Vagina (tissue), 2 donors: ENCODE measurements around the gene LRRC56. TPM values are rescaled to one million over a fixed set of nuclear protein-coding genes. Genes with fewer than 3 reads are reported as not detected.

Experiments
- DNase-seq, 2 donors: peaks; one replicate each; pipeline ENCODE4 v3.0.0-alpha.2; 2017; ENCODE audit errors: extremely low spot score in 2 of 2
- H3K27ac ChIP-seq: fragments of 200-600 bp; sonication (generic); one replicate; pipeline ENCODE4 v1.5.1; 2019
- H3K27me3 ChIP-seq: fragments of 200-600 bp; sonication (generic); one replicate; pipeline ENCODE4 v1.5.1; 2019
- H3K36me3 ChIP-seq, 2 donors: fragments of 200-600 bp; sonication (generic); one replicate each; pipeline ENCODE4 v1.5.1; 2017 to 2019
- H3K4me1 ChIP-seq: fragments of 200-600 bp; sonication (generic); one replicate; pipeline ENCODE4 v1.5.1; 2019
- H3K4me3 ChIP-seq, 2 donors: fragments of 200-600 bp; sonication (generic); 1 replicate in 1 of 2; 2 replicates in 1 of 2; pipeline ENCODE4 v1.5.1; 2016 to 2019
- H3K9me3 ChIP-seq: fragments of 200-600 bp; sonication (generic); one replicate; pipeline ENCODE4 v1.5.1; 2019
- POLR2A ChIP-seq, 2 donors: fragments of 450-650 bp; IDR thresholded peaks; one replicate each; pipeline ENCODE4 v1.6.1; 2017; ENCODE audit warnings: antibody characterized with exemption in 2 of 2, mild to moderate bottlenecking in 2 of 2, moderate library complexity in 2 of 2
- POLR2AphosphoS5 ChIP-seq, 2 donors: sonication (generic); formaldehyde crosslinking; IDR thresholded peaks; one replicate each; pipeline ENCODE4 v1.9.0; 2017; ENCODE audit warnings: antibody characterized with exemption in 2 of 2, mild to moderate bottlenecking in 2 of 2, low read depth in 1 of 2; ENCODE audit not compliant: insufficient read depth in 1 of 2
- intact Hi-C: fragments of 100-400 bp; cut with DNase I; formaldehyde crosslinking; loops from one replicate; pipeline ENCODE4 v1.15.1; 2023
- total RNA-seq: library from RNA; depleted of rRNA; stranded (reverse); fragments of >200 nt; gene quantifications from one replicate; pipeline ENCODE4 v1.2.3, GENCODE V29; 2016
- TF ChIP-seq, protein P1 (sequence below), 3 experiments: fragments of 450-650 bp in 2 of 3; fragments of 200-600 bp in 1 of 3; sonication (generic) in 1 of 3; IDR thresholded peaks; one replicate each; pipeline ENCODE4 v1.5.1; 2017 to 2019; ENCODE audit warnings: antibody characterized with exemption in 3 of 3, mild to moderate bottlenecking in 2 of 3, moderate library complexity in 2 of 3

LRRC56 gene
- total RNA-seq, 1 donor from 2014 or later: 0.49 TPM

DNA sequence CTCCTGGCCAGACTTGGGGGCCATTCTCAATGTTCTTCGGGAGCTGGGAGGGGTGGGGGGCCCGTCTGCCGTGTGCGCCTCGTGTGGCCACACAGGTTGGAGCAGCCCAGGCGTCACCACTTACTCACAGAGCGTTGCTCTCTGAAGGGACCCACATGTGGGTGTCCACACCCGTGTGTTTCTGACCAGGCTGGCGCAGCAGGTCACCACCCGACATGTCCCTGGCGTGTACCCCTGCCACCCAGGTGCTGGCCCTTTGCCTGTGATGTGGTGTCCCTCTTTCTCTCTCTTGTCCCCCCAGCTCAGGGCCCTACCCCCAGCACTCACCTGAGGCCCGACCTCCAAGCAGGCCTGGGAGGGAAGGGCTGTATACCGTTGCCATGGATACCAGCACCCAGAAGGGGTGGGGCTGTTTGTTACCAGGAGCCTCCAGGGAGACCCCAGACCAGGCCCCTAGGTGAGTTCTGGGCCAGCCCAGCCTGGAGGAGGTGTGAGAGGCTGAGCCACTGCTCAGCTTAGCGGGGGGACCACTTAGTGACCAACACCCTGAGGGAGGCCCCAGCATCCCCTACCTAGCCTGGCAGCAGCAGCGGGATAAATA is 21.8 kb downstream of the LRRC56 start:
- no peak overlapping the region for H3K27ac ChIP-seq
- intact Hi-C loops: loop anchor here (10.0 kb wide), 1 partner anchor 166 kb away; no protein-coding TSS in a partner anchor
- H3K4me3 ChIP-seq: no peak overlapping the region
- peaks cover 38% of the 10 kb centered on the region for H3K4me1 ChIP-seq
- no peak for DNase-seq
- H3K36me3 ChIP-seq: no peaks in the 10 kb centered on the region
- H3K9me3 ChIP-seq: no peaks in the 10 kb centered on the region
- peaks cover 12% of the 10 kb centered on the region for H3K27me3 ChIP-seq
- TF ChIP-seq, protein P1, sequence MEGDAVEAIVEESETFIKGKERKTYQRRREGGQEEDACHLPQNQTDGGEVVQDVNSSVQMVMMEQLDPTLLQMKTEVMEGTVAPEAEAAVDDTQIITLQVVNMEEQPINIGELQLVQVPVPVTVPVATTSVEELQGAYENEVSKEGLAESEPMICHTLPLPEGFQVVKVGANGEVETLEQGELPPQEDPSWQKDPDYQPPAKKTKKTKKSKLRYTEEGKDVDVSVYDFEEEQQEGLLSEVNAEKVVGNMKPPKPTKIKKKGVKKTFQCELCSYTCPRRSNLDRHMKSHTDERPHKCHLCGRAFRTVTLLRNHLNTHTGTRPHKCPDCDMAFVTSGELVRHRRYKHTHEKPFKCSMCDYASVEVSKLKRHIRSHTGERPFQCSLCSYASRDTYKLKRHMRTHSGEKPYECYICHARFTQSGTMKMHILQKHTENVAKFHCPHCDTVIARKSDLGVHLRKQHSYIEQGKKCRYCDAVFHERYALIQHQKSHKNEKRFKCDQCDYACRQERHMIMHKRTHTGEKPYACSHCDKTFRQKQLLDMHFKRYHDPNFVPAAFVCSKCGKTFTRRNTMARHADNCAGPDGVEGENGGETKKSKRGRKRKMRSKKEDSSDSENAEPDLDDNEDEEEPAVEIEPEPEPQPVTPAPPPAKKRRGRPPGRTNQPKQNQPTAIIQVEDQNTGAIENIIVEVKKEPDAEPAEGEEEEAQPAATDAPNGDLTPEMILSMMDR (IDR thresholded peaks at IDR 0.05): no peak
- TF ChIP-seq POLR2A (IDR thresholded peaks at IDR 0.05) (no peak), POLR2AphosphoS5 (IDR thresholded peaks at IDR 0.05; ENCODE audit: insufficient read depth in 1 of 2, low read depth in 1 of 2) (no peak)

DNA sequence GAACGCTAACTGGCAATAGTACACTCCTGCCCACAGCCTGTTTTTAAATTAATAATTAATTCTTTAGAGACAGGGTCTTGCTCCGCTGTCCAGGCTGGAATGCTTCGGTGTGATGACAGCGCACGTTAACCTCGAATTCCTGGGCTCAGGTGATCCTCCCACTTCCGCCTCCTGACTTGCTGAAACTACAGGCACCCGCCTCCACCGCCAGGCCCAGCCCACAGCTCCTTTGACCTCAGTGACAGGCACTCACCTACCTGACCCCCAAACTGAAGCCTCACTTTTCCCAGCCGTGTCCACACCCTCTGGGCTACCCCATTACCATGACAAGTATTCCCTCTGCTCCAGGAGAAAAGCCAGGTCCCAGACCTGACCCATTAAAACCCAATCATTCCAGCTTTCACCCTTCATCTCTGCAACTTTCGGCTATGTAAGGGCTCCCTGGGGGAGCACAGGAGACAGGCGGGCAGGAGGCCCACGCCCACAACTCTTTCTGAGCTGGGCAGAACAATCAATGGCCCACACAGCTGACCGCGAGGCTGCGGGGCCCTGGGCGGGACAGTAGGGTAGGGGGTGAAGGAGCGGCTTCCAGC is 22.5 kb downstream of the LRRC56 start:
- H3K9me3 ChIP-seq: no peaks in the 10 kb centered on the region
- peaks cover 31% of the 10 kb centered on the region for H3K4me1 ChIP-seq
- peaks cover 6% of the 10 kb centered on the region for H3K27me3 ChIP-seq
- DNase-seq: no peak
- H3K4me3 ChIP-seq: peak overlapping the region; percentile 61 to 90
- TF ChIP-seq POLR2AphosphoS5 (IDR thresholded peaks at IDR 0.05; ENCODE audit: insufficient read depth in 1 of 2, low read depth in 1 of 2) (no peak), POLR2A (IDR thresholded peaks at IDR 0.05) (no peak)
- TF ChIP-seq, protein P1 (IDR thresholded peaks at IDR 0.05): no peak
- H3K36me3 ChIP-seq: no peaks in the 10 kb centered on the region
- intact Hi-C loops: loop anchor here (10.0 kb wide), 1 partner anchor 165 kb away; no protein-coding TSS in a partner anchor
- H3K27ac ChIP-seq: peak overlapping the region; percentile 47

DNA sequence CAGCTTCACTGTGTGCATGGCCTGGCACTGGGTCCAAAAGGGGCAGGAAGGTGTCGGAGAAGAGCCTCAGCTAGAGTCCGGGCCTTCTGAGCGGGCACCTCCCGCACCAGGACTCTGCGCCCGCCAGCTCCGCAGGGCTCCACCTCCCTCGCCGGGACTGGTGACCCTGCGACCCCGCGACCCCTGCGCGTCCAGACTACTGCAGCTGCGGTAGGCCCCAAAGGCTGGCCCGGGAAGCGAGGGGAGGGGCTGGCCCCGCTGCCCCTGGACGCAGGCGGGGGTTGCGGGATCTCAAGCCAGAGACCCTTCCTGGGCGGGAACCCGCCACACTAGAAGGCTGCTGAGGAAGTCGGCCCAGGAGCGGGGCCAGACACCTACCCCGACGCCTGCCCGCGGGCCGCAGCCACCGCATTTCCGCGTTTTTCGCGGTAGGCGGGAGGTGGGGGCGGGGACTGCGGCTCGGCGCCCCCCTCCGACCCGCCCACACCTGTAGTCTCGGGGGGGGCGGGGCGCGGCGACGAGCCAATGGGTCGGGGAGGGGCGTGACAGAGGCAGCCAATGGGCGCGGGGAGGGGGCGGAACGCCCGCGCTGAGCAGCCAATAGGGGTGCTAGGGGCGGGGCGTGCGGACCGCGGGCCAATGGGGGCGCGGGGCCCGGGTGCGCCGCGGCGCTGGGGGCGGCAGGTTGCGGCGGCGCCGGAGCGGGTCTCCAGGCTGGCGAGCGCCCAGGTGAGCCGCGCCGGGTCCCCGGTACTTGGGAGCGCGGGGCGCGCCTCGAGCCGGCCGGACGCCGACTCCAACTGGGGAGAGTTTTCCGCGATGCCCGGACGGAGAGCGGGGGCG is 23.2 kb downstream of the LRRC56 start, which contains the start of the genes LMNTD2 and RASSF7:
Gene LMNTD2, minus strand, starts transcription at position 434 of the 843 bp plus-strand sequence. Its CDS starts 22 bp downstream, at position 412.
Gene RASSF7, plus strand, starts transcription at position 666 of the 843 bp plus-strand sequence. CDS start 799 bp downstream, outside the sequence.
- peak within 1 kb of the TSS; percentile 61 to 90 for H3K4me3 ChIP-seq
- H3K9me3 ChIP-seq: no peaks in the 10 kb centered on the region
- DNase-seq: no peak
- H3K4me1 ChIP-seq: peaks cover 25% of the 10 kb centered on the region
- intact Hi-C loops: no loop called here
- no peaks in the 10 kb centered on the region for H3K36me3 ChIP-seq
- H3K27ac ChIP-seq: peak within 1 kb of the TSS; percentile 47
- peak in 1 of 2 donors; percentile 70 for TF ChIP-seq POLR2AphosphoS5 (IDR thresholded peaks at IDR 0.05; ENCODE audit: insufficient read depth in 1 of 2, low read depth in 1 of 2)
- no peak for TF ChIP-seq POLR2A (IDR thresholded peaks at IDR 0.05)
- H3K27me3 ChIP-seq: peaks cover under 1% of the 10 kb centered on the region

DNA sequence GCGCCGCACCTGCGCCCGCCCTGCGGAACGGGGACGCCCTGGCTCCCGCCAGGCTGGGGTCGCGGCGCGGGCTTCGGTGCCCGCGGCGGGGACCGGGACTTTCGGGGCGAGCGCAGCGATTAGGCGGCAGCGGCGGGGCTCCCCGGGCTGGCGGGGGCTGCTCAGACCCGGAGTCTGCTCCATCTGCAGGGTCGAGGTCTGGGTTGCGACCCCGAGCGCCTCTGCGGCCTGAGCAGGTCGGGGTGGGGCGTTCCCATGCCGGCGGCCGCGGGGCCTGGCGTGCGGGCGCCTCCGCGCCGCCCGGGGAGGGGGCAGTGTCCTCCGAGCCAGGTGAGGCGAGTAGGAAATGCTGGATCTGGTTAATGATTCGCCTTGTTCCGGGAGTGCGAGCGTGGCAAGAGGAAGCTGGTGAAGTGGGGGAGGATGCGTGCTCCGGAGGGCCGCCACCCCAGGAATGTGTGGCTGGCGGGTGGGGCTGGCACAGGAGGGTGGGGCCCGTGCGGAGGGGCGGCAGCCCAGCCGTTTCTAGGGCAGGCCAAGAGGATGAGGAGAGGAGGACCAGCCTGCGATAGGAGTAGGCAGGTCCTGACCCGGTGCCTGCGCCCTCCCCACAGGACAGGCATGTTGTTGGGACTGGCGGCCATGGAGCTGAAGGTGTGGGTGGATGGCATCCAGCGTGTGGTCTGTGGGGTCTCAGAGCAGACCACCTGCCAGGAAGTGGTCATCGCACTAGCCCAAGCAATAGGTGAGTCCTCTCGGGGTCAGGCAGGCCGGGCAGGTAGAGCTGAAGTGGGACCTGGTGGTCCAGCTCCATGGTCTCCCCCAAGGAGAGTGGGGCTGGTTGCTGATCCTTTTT is 24.0 kb downstream of the LRRC56 start:
- intact Hi-C loops: no loop called here
- Histone ChIP-seq H3K27ac (peak overlapping the region; percentile 42), H3K36me3 (no peaks in the 10 kb centered on the region), H3K4me1 (peaks cover 27% of the 10 kb centered on the region), H3K27me3 (no peaks in the 10 kb centered on the region), H3K9me3 (no peaks in the 10 kb centered on the region), H3K4me3 (peak overlapping the region; percentile 61 to 90)
- TF ChIP-seq POLR2A (IDR thresholded peaks at IDR 0.05) (no peak), POLR2AphosphoS5 (IDR thresholded peaks at IDR 0.05; ENCODE audit: insufficient read depth in 1 of 2, low read depth in 1 of 2) (no peak)
- TF ChIP-seq, protein P1 (IDR thresholded peaks at IDR 0.05): no peak
- no peak for DNase-seq
